ENCODE data around the gene TBC1D22A.
"Not testable (repeated sequence)": the region's sequence is repeated elsewhere in the genome, so short reads cannot be mapped to it uniquely, and the experiment has no call there.

- not testable (repeated sequence) for TF ChIP-seq PATZ1 (CRISPR knock-in tag; IDR thresholded peaks at IDR 0.05; ENCODE audit: borderline replicate concordance); ZFP3 (CRISPR knock-in tag; IDR thresholded peaks at IDR 0.05); ZNF8 (CRISPR knock-in tag; IDR thresholded peaks at IDR 0.05)
Observed at GRCh38 chr22:47167921-47168320, 405.5 kb downstream of the TBC1D22A start.
